ENCODE results near the gene HTR3A.

- TF ChIP-seq CTCF (IDR thresholded peaks at IDR 0.05) (no peak), POLR2AphosphoS5 (IDR thresholded peaks at IDR 0.05; ENCODE audit: low read depth, low read length) (no peak)
These were observed 26.9 kb upstream of the HTR3A start for GRCh38 chr11:113947994-113948393.

All from Panc1 (cell line).